SU-DHL-6 (cell line): ENCODE results near the gene CFAP44.
"Not testable (repeated sequence)": the region's sequence is repeated elsewhere in the genome, so short reads cannot be mapped to it uniquely, and the experiment has no call there.

Experiments used
- EZH2phosphoT487 ChIP-seq: fragments of 200-600 bp; sonication (generic), shearing (Covaris generic); conservative IDR thresholded peaks from 2 replicates; pipeline ENCODE4 v1.6.1; 2018; ENCODE audit warnings: mild to moderate bottlenecking, antibody characterized with exemption, low read length, moderate library complexity, mixed read lengths
- TF ChIP-seq, protein P1 (sequence below): fragments of 200-600 bp; sonication (generic); IDR thresholded peaks from one replicate; pipeline ENCODE4 v1.5.1; 2017; ENCODE audit warnings: antibody characterized with exemption, mild to moderate bottlenecking, low read length, moderate library complexity; ENCODE audit not compliant: insufficient read depth, poor library complexity, severe bottlenecking

DNA sequence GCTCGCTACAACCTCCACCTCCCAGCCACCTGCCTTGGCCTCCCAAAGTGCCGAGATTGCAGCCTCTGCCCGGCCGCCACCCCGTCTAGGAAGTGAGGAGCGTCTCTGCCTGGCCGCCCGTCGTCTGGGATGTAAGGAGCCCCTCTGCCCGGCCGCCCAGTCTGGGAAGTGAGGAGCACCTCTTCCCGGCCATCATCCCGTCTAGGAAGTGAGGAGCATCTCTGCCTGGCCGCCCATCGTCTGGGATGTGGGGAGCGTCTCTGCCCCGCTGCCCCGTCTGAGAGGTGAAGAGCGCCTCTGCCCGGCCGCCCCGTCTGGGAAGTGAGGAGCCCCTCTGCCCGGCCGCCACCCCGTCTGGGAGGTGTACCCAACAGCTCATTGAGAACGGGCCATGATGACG, 17.3 kb upstream of the CFAP44 start:
- TF ChIP-seq, protein P1, sequence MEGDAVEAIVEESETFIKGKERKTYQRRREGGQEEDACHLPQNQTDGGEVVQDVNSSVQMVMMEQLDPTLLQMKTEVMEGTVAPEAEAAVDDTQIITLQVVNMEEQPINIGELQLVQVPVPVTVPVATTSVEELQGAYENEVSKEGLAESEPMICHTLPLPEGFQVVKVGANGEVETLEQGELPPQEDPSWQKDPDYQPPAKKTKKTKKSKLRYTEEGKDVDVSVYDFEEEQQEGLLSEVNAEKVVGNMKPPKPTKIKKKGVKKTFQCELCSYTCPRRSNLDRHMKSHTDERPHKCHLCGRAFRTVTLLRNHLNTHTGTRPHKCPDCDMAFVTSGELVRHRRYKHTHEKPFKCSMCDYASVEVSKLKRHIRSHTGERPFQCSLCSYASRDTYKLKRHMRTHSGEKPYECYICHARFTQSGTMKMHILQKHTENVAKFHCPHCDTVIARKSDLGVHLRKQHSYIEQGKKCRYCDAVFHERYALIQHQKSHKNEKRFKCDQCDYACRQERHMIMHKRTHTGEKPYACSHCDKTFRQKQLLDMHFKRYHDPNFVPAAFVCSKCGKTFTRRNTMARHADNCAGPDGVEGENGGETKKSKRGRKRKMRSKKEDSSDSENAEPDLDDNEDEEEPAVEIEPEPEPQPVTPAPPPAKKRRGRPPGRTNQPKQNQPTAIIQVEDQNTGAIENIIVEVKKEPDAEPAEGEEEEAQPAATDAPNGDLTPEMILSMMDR: not testable (repeated sequence)
- not testable (repeated sequence) for TF ChIP-seq EZH2phosphoT487
